Uterus (tissue), 2 donors: ENCODE results near the gene SSH2.

Source experiments
- CTCF ChIP-seq, 4 experiments: fragments of 200-600 bp in 2 of 4; fragments of 450-650 bp in 2 of 4; sonication (generic) in 2 of 4; IDR thresholded peaks; one replicate each; pipeline ENCODE4 v1.5.1; 2016 to 2019; ENCODE audit warnings: antibody characterized with exemption in 4 of 4, mild to moderate bottlenecking in 2 of 4, moderate library complexity in 1 of 4
- POLR2A ChIP-seq, 2 donors: fragments of 450-650 bp; IDR thresholded peaks; one replicate each; pipeline ENCODE4 v1.6.1; 2016; ENCODE audit warnings: antibody characterized with exemption in 2 of 2, mild to moderate bottlenecking in 1 of 2, moderate library complexity in 1 of 2

GRCh38 chr17:29717817-29718216 is 212.2 kb downstream of the SSH2 start:
- TF ChIP-seq CTCF (IDR thresholded peaks at IDR 0.05) (no peak), POLR2A (IDR thresholded peaks at IDR 0.05) (no peak)
